Aortic smooth muscle cell (primary cell): ENCODE data around the gene DNAJC1. TPM values are rescaled to one million over a fixed set of nuclear protein-coding genes. Genes with fewer than 3 reads are reported as not detected.

Experiments used
- total RNA-seq: library from RNA; depleted of rRNA; stranded (reverse); fragments of >200 nt; gene quantifications from 2 replicates; pipeline ENCODE4 v1.2.3, GENCODE V29; 2014

DNAJC1 gene, protein sequence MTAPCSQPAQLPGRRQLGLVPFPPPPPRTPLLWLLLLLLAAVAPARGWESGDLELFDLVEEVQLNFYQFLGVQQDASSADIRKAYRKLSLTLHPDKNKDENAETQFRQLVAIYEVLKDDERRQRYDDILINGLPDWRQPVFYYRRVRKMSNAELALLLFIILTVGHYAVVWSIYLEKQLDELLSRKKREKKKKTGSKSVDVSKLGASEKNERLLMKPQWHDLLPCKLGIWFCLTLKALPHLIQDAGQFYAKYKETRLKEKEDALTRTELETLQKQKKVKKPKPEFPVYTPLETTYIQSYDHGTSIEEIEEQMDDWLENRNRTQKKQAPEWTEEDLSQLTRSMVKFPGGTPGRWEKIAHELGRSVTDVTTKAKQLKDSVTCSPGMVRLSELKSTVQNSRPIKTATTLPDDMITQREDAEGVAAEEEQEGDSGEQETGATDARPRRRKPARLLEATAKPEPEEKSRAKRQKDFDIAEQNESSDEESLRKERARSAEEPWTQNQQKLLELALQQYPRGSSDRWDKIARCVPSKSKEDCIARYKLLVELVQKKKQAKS
- total RNA-seq: 47.6 and 48.9 TPM in 2 replicates

DNA sequence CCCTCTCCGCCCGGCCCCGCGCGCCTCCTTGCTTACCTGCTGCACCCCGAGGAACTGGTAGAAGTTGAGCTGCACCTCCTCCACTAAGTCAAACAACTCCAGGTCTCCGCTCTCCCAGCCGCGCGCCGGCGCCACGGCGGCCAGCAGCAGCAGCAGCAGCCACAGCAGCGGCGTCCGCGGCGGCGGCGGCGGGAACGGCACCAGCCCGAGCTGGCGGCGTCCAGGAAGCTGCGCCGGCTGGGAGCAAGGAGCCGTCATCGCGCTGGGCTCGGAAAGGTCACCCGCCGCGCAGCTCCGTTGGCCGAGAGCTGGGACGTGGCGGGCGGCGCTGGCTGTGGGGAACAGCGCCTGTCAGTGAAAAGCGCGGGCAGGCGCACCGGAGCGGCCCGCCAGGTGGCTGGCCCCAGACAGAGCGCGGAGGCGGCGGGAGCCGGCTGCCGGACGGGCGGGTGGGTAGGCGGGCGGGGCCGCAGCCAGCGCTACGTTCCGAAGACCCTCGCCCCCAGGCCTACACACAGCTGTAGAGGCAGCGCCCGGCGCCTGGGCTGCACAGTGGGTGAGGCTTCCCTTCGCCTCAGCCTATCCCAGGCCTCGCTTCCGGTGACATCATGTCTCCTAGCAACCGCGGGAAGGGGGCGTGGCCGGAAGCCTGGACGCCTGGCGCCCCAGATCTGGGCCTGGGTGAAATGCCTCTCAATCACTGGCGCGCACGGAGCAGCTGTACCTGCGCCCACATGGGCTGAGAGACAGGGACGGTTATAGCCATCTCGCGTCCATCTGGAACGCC lies at the start of gene DNAJC1:
DNAJC1 (minus strand) TSS at position 554 of the 787 bp plus-strand sequence; CDS start at position 258, 296 bp downstream.

Other genes starting within 250 kb of the DNAJC1 start
- gene EBLN1, start 214.3 kb upstream of the DNAJC1 start, total RNA-seq: not detected in 2 replicates